HG03064 (cell line): ENCODE measurements around the gene PLA2G2D.

ENCODE experiments used
- ATAC-seq: cut with Tn5 transposase; IDR thresholded peaks from one replicate; pipeline ENCODE4 v1.9.1; 2021; ENCODE audit warnings: low read depth; ENCODE audit not compliant: unreplicated experiment

The PLA2G2D gene

DNA sequence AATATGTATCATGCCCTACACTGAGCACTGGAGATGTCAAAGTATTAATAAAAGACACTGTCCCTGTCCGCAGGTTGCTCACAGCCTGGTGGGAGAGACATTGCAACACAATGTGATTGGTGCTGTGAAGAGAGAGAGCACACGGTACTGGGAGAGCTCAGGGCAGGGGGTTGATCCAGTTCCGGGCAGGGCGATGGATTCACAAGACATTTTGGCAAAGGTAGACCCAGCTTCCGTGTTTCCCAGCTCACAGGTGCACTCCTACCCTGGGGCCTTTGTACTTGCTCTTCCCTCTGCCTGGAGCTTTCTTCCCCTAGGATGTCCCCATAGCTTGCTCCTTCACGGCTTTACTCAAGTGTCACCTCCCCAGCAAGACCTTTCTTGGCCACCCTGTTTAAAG lies 47.9 kb downstream of the PLA2G2D start:
- no peak for ATAC-seq

DNA sequence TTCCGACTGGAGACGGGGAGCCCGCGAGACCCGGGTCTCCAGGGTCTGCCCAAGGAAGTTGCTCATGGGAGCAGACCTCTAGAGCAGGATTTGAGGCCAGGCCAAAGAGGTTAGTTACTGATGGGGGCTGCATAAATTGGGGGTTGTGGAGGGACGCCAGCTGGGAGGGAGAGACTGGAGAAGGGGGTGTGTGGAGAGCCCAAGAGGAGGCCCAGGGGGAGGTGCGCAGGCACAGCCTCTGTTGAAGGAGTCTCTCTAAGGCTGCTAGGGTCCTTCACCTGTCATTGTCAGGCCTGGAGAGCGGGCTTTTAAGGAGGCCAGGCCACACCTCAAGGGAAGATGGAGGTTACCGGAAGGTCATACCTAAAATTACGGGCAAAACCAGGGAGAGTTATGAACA lies 49.0 kb downstream of the PLA2G2D start:
- ATAC-seq = no peak

DNA sequence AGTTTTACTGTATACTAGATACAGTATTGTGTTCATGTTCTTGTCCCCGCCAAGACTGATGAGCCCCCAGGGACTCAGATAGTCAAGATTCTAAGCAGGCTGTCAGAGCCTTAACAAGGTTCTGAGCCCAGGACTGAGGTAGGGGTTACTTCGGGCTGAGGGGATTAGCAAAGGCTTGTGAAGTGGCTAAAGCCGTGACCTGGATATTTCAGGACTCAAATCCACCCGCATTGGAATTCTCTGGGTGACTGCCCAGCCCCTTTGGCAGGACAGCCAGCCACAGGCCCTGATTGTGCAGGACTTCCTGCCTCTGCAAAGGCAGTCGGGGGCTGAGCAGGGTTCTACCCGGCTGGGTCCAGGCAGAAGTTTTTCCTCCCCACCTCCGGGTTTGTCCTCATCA lies 49.5 kb downstream of the PLA2G2D start, which contains the start of gene PLA2G5:
TSS of gene PLA2G5 (plus strand) at position 321 of the 400 bp plus-strand sequence. CDS start 14,637 bp downstream, outside the sequence.
- ATAC-seq = no peak

DNA sequence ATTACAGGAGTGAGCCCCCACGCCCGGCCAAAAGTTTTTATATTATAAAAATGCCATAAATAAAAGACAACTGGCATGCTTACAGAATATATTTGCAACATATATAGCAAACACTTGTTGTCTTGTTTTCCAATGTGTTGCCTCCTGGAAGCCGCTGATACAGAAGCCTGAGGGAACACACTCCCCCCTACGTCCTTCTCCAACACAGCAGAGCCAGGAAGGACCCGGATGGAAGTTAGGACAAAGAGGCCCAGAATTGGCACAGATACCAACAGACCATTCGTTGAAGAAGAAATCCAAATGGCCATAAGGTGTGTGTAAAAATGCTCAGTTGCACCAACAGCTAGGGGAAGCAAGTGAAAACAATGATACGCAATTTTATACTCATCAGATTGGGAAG lies 50.6 kb downstream of the PLA2G2D start:
- ATAC-seq = no peak

DNA sequence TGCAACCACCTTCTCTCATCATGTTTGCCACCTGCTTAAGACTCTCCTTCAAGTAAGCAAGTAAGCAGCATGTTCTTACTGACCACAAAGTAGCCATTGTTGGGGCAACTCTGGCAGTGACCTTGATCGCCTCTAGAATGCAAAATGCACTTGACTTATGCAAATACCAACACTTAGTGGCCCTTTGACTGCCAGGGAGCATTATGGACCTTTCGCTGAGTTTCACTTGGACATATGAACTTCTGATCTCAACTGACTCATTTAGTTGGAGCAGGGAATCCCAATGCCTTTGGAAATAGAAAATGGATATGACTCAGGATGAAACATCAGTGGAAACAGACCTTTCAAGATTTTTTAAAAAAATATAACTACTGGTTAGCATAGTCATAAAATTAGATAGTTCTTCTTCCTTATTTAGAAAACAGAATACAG lies 55.5 kb downstream of the PLA2G2D start:
- no peak for ATAC-seq
